Measurements from ENCODE around the gene S1PR1. TPM values are rescaled to one million over a fixed set of nuclear protein-coding genes. Genes with fewer than 3 reads are reported as not detected.

The S1PR1 gene
- total RNA-seq, 1 experiment from 2014 or later, result 0.24 TPM

DNA sequence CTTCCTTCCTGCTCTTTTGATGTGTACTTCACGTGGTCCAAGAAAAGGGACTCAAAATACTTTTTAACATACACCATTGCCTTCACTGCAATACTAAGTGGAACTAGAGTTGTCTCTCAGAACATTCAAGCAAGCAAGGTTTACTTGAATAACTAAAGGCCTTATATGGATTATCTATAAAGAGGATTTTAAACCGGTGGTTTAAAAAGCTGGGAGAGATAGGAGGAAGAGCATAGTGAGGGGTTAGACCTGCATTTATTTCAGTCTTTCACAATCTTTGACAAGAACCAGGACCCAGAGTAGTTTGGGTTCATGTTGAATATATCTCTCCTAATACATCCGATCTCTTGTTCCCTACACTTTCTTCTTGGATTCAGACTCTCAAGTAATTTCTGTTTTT is 6.9 kb downstream of the S1PR1 start:
- Histone ChIP-seq H2BK15ac (ENCODE audit: low read depth, low read length) (no peak overlapping the region), H3K27ac (ENCODE audit: insufficient read length, low read depth, low read length) (no peak overlapping the region), H3K4ac (ENCODE audit: low read depth, low read length) (no peak overlapping the region), H4K91ac (ENCODE audit: insufficient read length, low read depth, low read length) (no peak overlapping the region), H3K4me2 (ENCODE audit: insufficient read depth, insufficient read length, low read length) (no peak overlapping the region), H2BK12ac (ENCODE audit: insufficient read length, low read depth, low read length) (no peak overlapping the region), H3K23me2 (ENCODE audit: insufficient read length, low read depth, low read length, poor library complexity, severe bottlenecking) (no peaks in the 10 kb centered on the region), H3K79me2 (ENCODE audit: insufficient read depth, low read length) (no peaks in the 10 kb centered on the region), H2AK5ac (ENCODE audit: insufficient read length, low read length) (no peak overlapping the region), H2BK5ac (ENCODE audit: insufficient read length, low read length) (no peak overlapping the region), H4K8ac (replicated peaks; ENCODE audit: insufficient read length, low read depth, low read length) (no peak overlapping the region), H3K9me3 (ENCODE audit: control insufficient read depth, low read depth, low read length) (no peaks in the 10 kb centered on the region), H3K4me1 (ENCODE audit: insufficient read depth, low read length) (no peaks in the 10 kb centered on the region), H3K9ac (ENCODE audit: extremely low read depth, insufficient read length, low read length) (no peak overlapping the region), H2BK20ac (ENCODE audit: low read depth, low read length, poor library complexity, severe bottlenecking) (no peak overlapping the region), H3K56ac (ENCODE audit: insufficient read length, low read depth, low read length) (no peak overlapping the region), H3K14ac (ENCODE audit: insufficient read depth, low read length) (no peak overlapping the region), H2BK120ac (ENCODE audit: low read depth, low read length, poor library complexity, severe bottlenecking) (no peak overlapping the region), H4K20me1 (ENCODE audit: control insufficient read depth, insufficient read depth, insufficient read length) (no peaks in the 10 kb centered on the region), H4K5ac (ENCODE audit: insufficient read length, low read depth, low read length) (no peak overlapping the region), H3K79me1 (ENCODE audit: insufficient read depth, low read depth, low read length, poor library complexity, severe bottlenecking) (no peaks in the 10 kb centered on the region), H3T11ph (ENCODE audit: low read length) (no peak overlapping the region), H2AFZ (ENCODE audit: low read length) (no peak overlapping the region), H3K23ac (ENCODE audit: insufficient read length, low read depth, low read length) (no peak overlapping the region), H3K27me3 (ENCODE audit: insufficient read depth, low read length) (no peaks in the 10 kb centered on the region), H3K18ac (ENCODE audit: insufficient read length, low read depth, low read length) (no peak overlapping the region)
- H3K9me3 Mint-ChIP-seq, result no peaks in the 10 kb centered on the region
- WGBS (ENCODE audit: extremely low coverage, insufficient read length, low lambda C conversion rate), result no CpG with 5 or more reads among the region's 3 CpGs
- H3K36me3 Mint-ChIP-seq (ENCODE audit: insufficient read depth in 1 of 3, low read depth in 3 of 3), result peaks cover 0 to 11% (median 5%) of the 10 kb centered on the region in 3 experiments; a peak in 5 of 7 replicates
- H3K27me3 Mint-ChIP-seq (ENCODE audit: low read depth), result peaks cover 9% of the 10 kb centered on the region
- DNase-seq, result no peak
- TF ChIP-seq, protein P1, sequence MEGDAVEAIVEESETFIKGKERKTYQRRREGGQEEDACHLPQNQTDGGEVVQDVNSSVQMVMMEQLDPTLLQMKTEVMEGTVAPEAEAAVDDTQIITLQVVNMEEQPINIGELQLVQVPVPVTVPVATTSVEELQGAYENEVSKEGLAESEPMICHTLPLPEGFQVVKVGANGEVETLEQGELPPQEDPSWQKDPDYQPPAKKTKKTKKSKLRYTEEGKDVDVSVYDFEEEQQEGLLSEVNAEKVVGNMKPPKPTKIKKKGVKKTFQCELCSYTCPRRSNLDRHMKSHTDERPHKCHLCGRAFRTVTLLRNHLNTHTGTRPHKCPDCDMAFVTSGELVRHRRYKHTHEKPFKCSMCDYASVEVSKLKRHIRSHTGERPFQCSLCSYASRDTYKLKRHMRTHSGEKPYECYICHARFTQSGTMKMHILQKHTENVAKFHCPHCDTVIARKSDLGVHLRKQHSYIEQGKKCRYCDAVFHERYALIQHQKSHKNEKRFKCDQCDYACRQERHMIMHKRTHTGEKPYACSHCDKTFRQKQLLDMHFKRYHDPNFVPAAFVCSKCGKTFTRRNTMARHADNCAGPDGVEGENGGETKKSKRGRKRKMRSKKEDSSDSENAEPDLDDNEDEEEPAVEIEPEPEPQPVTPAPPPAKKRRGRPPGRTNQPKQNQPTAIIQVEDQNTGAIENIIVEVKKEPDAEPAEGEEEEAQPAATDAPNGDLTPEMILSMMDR (conservative IDR thresholded peaks at IDR 0.05), result no peak
- no peak overlapping the region for H3K27ac Mint-ChIP-seq
- peaks cover 2% of the 10 kb centered on the region in 2 experiments for H3K4me1 Mint-ChIP-seq
- no peak overlapping the region for H3K4me3 Mint-ChIP-seq

All from H9 (cell line).